H9 (cell line): ENCODE results near the gene USP20. TPM values are rescaled to one million over a fixed set of nuclear protein-coding genes. Genes with fewer than 3 reads are reported as not detected.
A peak's percentile ranks its signal among the peaks of the same experiment; 100 is the strongest.

Source experiments
- DNase-seq: peaks from one replicate; pipeline ENCODE4 v3.0.0-alpha.2; 2017
- H2AFZ ChIP-seq: one replicate; pipeline ENCODE4 v1.6.1; 2013; ENCODE audit warnings: mild to moderate bottlenecking, low read length, control low read depth, moderate library complexity
- H2AK5ac ChIP-seq: 2 replicates; pipeline ENCODE4 v1.6.1; 2013; ENCODE audit warnings: low read length, control low read depth, mixed read lengths; ENCODE audit not compliant: insufficient read length
- H2BK120ac ChIP-seq: one replicate; pipeline ENCODE4 v1.6.1; 2013; ENCODE audit warnings: low read depth, mild to moderate bottlenecking, low read length, control low read depth, inconsistent platforms; ENCODE audit not compliant: poor library complexity, severe bottlenecking
- H2BK12ac ChIP-seq: 2 replicates; pipeline ENCODE4 v1.6.1; 2013; ENCODE audit warnings: low read length, control low read depth, mixed read lengths, low read depth; ENCODE audit not compliant: insufficient read length
- H2BK15ac ChIP-seq: 2 replicates; pipeline ENCODE4 v1.6.1; 2013; ENCODE audit warnings: low read depth, low read length, control low read depth
- H2BK20ac ChIP-seq: one replicate; pipeline ENCODE4 v1.6.1; 2013; ENCODE audit warnings: low read depth, mild to moderate bottlenecking, low read length, control low read depth, inconsistent platforms; ENCODE audit not compliant: poor library complexity, severe bottlenecking
- H2BK5ac ChIP-seq: 2 replicates; pipeline ENCODE4 v1.6.1; 2013; ENCODE audit warnings: low read length, control low read depth, mixed read lengths; ENCODE audit not compliant: insufficient read length
- H3K14ac ChIP-seq: 2 replicates; pipeline ENCODE4 v1.6.1; 2013; ENCODE audit warnings: low read length, control low read depth; ENCODE audit not compliant: insufficient read depth
- H3K18ac ChIP-seq: 2 replicates; pipeline ENCODE4 v1.6.1; 2013; ENCODE audit warnings: low read depth, mild to moderate bottlenecking, mixed read lengths, low read length, control low read depth; ENCODE audit not compliant: insufficient read length
- H3K23ac ChIP-seq: 2 replicates; pipeline ENCODE4 v1.6.1; 2013; ENCODE audit warnings: low read length, control low read depth, mixed read lengths, low read depth; ENCODE audit not compliant: insufficient read length
- H3K23me2 ChIP-seq: 2 replicates; pipeline ENCODE4 v1.6.1; 2013; ENCODE audit warnings: low read depth, mild to moderate bottlenecking, mixed read lengths, low read length, control low read depth; ENCODE audit not compliant: insufficient read length, poor library complexity, severe bottlenecking
- H3K27ac ChIP-seq: 2 replicates; pipeline ENCODE4 v1.5.1; 2013; ENCODE audit warnings: low read length, control low read depth, mixed read lengths, low read depth; ENCODE audit not compliant: insufficient read length
- H3K27me3 ChIP-seq: 2 replicates; pipeline ENCODE4 v1.6.1; 2013; ENCODE audit warnings: low read length, control low read depth, inconsistent platforms; ENCODE audit not compliant: insufficient read depth
- H3K4ac ChIP-seq: 2 replicates; pipeline ENCODE4 v1.6.1; 2013; ENCODE audit warnings: low read depth, mild to moderate bottlenecking, control low read depth, inconsistent platforms, low read length, moderate library complexity
- H3K4me1 ChIP-seq: 2 replicates; pipeline ENCODE4 v1.6.1; 2013; ENCODE audit warnings: low read length, control low read depth, inconsistent platforms; ENCODE audit not compliant: insufficient read depth
- H3K4me2 ChIP-seq: 2 replicates; pipeline ENCODE4 v1.6.1; 2013; ENCODE audit warnings: low read length, control low read depth, mixed read lengths; ENCODE audit not compliant: insufficient read length, insufficient read depth
- H3K56ac ChIP-seq: 2 replicates; pipeline ENCODE4 v1.6.1; 2013; ENCODE audit warnings: low read depth, mild to moderate bottlenecking, mixed read lengths, low read length, control low read depth; ENCODE audit not compliant: insufficient read length
- H3K79me1 ChIP-seq: 2 replicates; pipeline ENCODE4 v1.6.1; 2013; ENCODE audit warnings: low read depth, mild to moderate bottlenecking, moderate library complexity, low read length, control low read depth, inconsistent platforms; ENCODE audit not compliant: insufficient read depth, poor library complexity, severe bottlenecking
- H3K79me2 ChIP-seq: 2 replicates; pipeline ENCODE4 v1.6.1; 2013; ENCODE audit warnings: low read length, control low read depth, inconsistent platforms; ENCODE audit not compliant: insufficient read depth
- H3K9ac ChIP-seq: 2 replicates; pipeline ENCODE4 v1.6.1; 2013; ENCODE audit warnings: low read length, control low read depth, mixed read lengths; ENCODE audit not compliant: insufficient read length; ENCODE audit errors: extremely low read depth
- H3K9me3 ChIP-seq: one replicate; pipeline ENCODE4 v1.6.1; 2013; ENCODE audit warnings: low read depth, low read length, inconsistent platforms; ENCODE audit not compliant: control insufficient read depth
- H3T11ph ChIP-seq: one replicate; pipeline ENCODE4 v1.6.1; 2013; ENCODE audit warnings: mild to moderate bottlenecking, low read length, control low read depth, inconsistent platforms
- H4K20me1 ChIP-seq: one replicate; pipeline ENCODE4 v1.6.1; 2013; ENCODE audit not compliant: control insufficient read depth, insufficient read length, insufficient read depth
- H4K5ac ChIP-seq: 2 replicates; pipeline ENCODE4 v1.6.1; 2013; ENCODE audit warnings: low read depth, mild to moderate bottlenecking, mixed read lengths, low read length, control low read depth; ENCODE audit not compliant: insufficient read length
- H4K8ac ChIP-seq: replicated peaks from 2 replicates; pipeline ENCODE4 v1.6.1; 2013; ENCODE audit warnings: low read length, control low read depth, mixed read lengths, low read depth; ENCODE audit not compliant: insufficient read length
- H4K91ac ChIP-seq: 2 replicates; pipeline ENCODE4 v1.6.1; 2013; ENCODE audit warnings: low read depth, mild to moderate bottlenecking, moderate library complexity, mixed read lengths, low read length, control low read depth; ENCODE audit not compliant: insufficient read length
- H3K27ac Mint-ChIP-seq, 3 experiments: 2 replicates in 2 of 3; 3 replicates in 1 of 3; pipeline ENCODE4 v1.8.0; 2020 to 2021; ENCODE audit warnings: mixed read lengths in 3 of 3, mild to moderate bottlenecking in 1 of 3, moderate library complexity in 1 of 3
- H3K27me3 Mint-ChIP-seq: 2 replicates; pipeline ENCODE4 v1.8.0; 2021; ENCODE audit warnings: low read depth, mild to moderate bottlenecking, moderate library complexity, mixed read lengths
- H3K36me3 Mint-ChIP-seq, 3 experiments: 2 replicates in 2 of 3; 3 replicates in 1 of 3; pipeline ENCODE4 v1.8.0; 2020 to 2021; ENCODE audit warnings: low read depth in 3 of 3, mixed read lengths in 3 of 3; ENCODE audit not compliant: insufficient read depth in 1 of 3
- H3K4me1 Mint-ChIP-seq, 2 experiments: 2 replicates each; pipeline ENCODE4 v1.8.0; 2020; ENCODE audit warnings: mixed read lengths in 2 of 2
- H3K4me3 Mint-ChIP-seq, 2 experiments: 2 replicates in 1 of 2; 3 replicates in 1 of 2; pipeline ENCODE4 v1.8.0; 2020 to 2021; ENCODE audit warnings: mild to moderate bottlenecking in 2 of 2, mixed read lengths in 2 of 2, moderate library complexity in 1 of 2
- H3K9me3 Mint-ChIP-seq, 2 experiments: 2 replicates in 1 of 2; 3 replicates in 1 of 2; pipeline ENCODE4 v1.8.0; 2020; ENCODE audit warnings: mild to moderate bottlenecking in 2 of 2, mixed read lengths in 2 of 2, moderate library complexity in 1 of 2
- CTCF ChIP-seq: fragments of 200-600 bp; sonication (generic); conservative IDR thresholded peaks from 3 replicates; pipeline ENCODE4 v1.8.0; 2021; ENCODE audit warnings: antibody characterized with exemption, mild to moderate bottlenecking
- WGBS: extraction: QIAGEN DNeasy Blood & Tissue Kit; methylation state at CpG from one replicate; pipeline ENCODE4 v1.1.7; 2013; ENCODE audit warnings: missing lambda C conversion rate, low lambda C conversion rate, mixed read lengths; ENCODE audit not compliant: insufficient read length; ENCODE audit errors: extremely low coverage; 5-methylcytosine and 5-hydroxymethylcytosine counted together
- total RNA-seq: library from RNA; stranded (reverse); gene quantifications from 2 replicates; pipeline ENCODE4 v1.2.1, GENCODE V29; 2021

The USP20 gene
- total RNA-seq, 1 experiment from 2014 or later: 20.9 TPM

- H3K23ac ChIP-seq: no peak overlapping the region
- no peak for DNase-seq
- peak overlapping the region in 1 of 3 experiments; percentile 46; a peak in 2 of 7 replicates for H3K27ac Mint-ChIP-seq
- no peak overlapping the region for H2BK20ac ChIP-seq
- H2BK5ac ChIP-seq: no peak overlapping the region
- H3K27ac ChIP-seq: no peak overlapping the region
- no peaks in the 10 kb centered on the region for H3K9me3 Mint-ChIP-seq
- WGBS: no CpG with 5 or more reads among the region's 11 CpGs
- no peaks in the 10 kb centered on the region for H3K79me1 ChIP-seq
- peaks cover 0 to 9% of the 10 kb centered on the region in 2 experiments; a peak in 2 of 4 replicates for H3K4me1 Mint-ChIP-seq
- no peaks in the 10 kb centered on the region for H3K23me2 ChIP-seq
- no peak overlapping the region for H3K56ac ChIP-seq
- H3K4me3 Mint-ChIP-seq: no peak overlapping the region; a peak in 1 of 5 replicates
- no peaks in the 10 kb centered on the region for H3K4me1 ChIP-seq
- H2AK5ac ChIP-seq: no peak overlapping the region
- no peak overlapping the region for H4K91ac ChIP-seq
- H3K36me3 Mint-ChIP-seq: peaks cover 2 to 24% (median 16%) of the 10 kb centered on the region in 3 experiments; a peak in 6 of 7 replicates
- no peak overlapping the region for H4K8ac ChIP-seq
- no peak overlapping the region for H3T11ph ChIP-seq
- H2AFZ ChIP-seq: no peak overlapping the region
- no peak overlapping the region for H2BK15ac ChIP-seq
- H3K9me3 ChIP-seq: no peaks in the 10 kb centered on the region
- H3K27me3 ChIP-seq: no peaks in the 10 kb centered on the region
- H4K20me1 ChIP-seq: no peaks in the 10 kb centered on the region
- H3K9ac ChIP-seq: no peak overlapping the region
- H3K14ac ChIP-seq: no peak overlapping the region
- H3K79me2 ChIP-seq: no peaks in the 10 kb centered on the region
- no peak overlapping the region for H2BK120ac ChIP-seq
- H4K5ac ChIP-seq: no peak overlapping the region
- H3K4me2 ChIP-seq: no peak overlapping the region
- no peak overlapping the region for H3K4ac ChIP-seq
- H2BK12ac ChIP-seq: no peak overlapping the region
- H3K18ac ChIP-seq: no peak overlapping the region
- no peaks in the 10 kb centered on the region for H3K27me3 Mint-ChIP-seq
- no peak for TF ChIP-seq CTCF
Observed at GRCh38 chr9:129878291-129878690, 43.0 kb downstream of the USP20 start.
